G401.6 (cell line): ENCODE data around the gene DDIT3.
"Not testable (repeated sequence)": the region's sequence is repeated elsewhere in the genome, so short reads cannot be mapped to it uniquely, and the experiment has no call there.

Experiments
- FAIRE-seq: peaks from 2 replicates; lab custom pipeline; 2012; peaks lifted over from hg19 to GRCh38; lab: Jason Lieb, UNC

The DDIT3 gene

DNA sequence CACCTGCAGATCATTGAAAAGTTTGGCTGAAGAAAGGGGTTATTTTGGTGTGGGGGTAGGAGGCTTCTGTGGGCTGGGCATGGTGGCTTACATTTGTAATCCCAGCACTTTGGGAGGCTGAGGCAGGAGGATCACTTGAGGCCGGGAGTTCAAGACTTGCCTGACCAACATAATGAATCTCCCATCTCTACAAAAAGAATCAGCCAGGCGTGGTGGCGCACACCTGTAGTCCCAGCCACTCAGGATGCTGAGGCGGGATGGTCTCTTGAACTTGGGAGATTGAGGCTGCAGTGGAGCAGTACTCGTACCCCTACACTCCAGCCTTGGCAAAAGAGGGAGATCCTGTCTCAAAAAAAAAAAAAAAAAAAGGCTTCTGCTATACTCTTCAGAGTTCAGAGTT, 7.0 kb downstream of the DDIT3 start:
- FAIRE-seq, result no peak

DNA sequence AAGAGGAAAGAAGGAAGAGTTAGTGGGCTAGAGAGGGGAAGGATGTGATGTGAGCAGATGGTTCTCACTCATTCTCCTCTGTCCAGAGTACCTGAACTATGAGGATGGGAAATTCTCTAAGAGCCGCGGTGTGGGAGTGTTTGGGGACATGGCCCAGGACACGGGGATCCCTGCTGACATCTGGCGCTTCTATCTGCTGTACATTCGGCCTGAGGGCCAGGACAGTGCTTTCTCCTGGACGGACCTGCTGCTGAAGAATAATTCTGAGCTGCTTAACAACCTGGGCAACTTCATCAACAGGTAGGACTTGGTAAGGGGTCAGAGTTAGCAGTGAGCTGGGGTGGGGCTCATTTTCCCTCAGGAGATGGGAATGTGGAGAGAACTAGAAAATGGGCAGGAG, 7.6 kb downstream of the DDIT3 start:
- no peak for FAIRE-seq

DNA sequence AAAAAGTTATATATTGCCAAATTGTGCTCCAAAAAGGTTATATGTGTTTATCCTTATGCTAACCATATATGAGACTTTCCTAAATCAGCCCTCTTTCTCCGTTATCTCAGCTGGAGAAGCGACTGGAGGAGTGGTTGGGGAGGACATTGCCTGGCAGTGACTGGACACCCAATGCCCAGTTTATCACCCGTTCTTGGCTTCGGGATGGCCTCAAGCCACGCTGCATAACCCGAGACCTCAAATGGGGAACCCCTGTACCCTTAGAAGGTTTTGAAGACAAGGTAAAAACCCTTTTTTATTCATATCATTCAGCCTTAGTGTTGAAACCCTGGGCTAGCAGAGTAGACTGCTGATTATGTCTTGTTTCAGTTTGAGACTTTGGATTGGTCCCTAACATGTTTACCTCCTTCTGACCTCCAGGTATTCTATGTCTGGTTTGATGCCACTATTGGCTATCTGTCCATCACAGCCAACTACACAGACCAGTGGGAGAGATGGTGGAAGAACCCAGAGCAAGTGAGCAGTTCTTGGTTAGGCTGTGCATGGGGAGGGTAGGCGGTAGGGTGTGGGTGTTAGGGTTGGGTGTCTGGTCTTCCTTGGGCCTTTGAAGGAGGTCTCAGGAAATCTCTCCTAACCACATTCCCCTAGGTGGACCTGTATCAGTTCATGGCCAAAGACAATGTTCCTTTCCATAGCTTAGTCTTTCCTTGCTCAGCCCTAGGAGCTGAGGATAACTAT, 8.6 kb downstream of the DDIT3 start:
- no peak for FAIRE-seq

DNA sequence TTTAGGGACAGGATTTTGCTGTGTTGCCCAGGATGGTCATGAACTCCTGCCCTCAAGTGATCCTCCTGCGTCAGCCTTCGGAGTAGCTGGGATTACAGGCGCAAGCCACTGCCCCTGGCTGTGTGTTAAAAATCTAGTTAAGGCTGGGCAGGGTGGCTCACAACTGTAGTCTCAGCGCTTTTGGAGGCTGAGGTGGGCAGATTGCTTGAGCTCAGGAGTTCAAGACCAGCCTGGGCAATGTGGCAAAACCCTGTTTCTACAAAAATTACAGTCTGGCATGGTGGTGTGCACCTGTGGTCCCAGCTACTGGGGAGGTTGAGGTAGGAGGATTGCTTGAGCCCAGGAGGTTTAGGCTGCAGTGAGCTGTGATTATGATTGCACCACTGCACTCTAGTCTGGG, 9.2 kb downstream of the DDIT3 start:
- no peak for FAIRE-seq

DNA sequence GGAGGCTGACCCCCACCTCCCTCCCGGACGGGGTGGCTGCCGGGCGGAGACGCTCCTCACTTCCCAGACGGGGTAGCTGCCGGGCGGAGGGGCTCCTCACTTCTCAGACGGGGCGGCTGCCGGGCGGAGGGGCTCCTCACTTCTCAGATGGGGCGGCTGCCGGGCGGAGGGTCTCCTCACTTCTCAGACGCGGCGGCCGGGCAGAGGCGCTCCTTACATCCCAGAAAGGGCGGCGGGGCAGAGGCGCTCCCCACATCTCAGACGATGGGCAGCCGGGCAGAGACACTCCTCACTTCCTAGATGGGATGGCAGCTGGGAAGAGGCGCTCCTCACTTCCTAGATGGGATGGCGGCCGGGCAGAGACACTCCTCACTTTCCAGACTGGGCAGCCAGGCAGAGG, 12.5 kb downstream of the DDIT3 start:
- not testable (repeated sequence) for FAIRE-seq

DNA sequence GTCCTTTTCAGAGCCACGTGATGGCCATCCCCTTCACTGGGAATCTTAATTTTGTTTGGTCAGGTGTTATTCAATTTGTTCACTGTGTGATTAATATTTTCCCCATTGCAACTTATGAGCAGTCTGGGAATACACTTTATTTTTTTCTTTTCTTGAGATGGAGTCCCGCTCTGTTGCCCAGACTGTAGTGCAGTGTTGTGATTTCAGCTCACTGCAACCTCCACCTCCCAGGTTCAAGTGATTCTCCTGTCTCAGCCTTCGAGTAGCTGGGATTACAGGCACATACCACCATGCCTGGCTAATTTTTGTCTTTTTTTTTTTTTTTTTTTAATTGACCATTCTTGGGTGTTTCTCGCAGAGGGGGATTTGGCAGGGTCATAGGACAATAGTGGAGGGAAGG, 13.8 kb downstream of the DDIT3 start:
- not testable (repeated sequence) for FAIRE-seq

DNA sequence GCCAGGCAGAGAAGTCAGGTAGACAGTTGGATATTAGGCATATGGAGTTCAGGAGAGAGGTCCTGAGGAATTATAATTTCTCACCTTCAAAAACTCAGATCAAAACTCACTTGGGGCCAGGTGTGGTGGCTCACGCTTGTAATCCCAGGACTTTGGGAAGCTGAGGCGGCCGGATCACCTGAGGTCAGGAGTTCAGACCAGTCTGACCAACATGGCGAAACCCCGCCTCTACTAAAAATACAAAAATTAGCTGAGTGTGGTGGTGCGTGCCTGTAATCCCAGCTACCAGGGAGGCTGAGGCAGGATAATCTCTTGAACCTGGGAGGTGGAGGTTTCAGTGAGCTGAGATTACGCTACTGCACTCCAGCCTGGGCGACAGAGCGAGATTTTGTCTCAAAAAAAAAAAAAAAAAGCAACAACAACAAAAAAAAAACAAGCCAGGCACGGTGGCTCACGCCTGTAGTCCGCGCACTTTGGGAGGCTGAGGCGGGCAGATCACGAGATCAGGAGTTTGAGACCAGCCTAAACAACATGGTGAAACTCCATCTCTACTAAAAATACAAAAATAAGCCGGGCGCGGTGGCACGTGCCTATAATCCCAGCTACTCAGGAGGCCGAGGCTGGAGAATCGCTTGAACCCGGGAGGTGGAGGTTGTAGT, 17.9 kb downstream of the DDIT3 start:
- FAIRE-seq, result not testable (repeated sequence)

DNA sequence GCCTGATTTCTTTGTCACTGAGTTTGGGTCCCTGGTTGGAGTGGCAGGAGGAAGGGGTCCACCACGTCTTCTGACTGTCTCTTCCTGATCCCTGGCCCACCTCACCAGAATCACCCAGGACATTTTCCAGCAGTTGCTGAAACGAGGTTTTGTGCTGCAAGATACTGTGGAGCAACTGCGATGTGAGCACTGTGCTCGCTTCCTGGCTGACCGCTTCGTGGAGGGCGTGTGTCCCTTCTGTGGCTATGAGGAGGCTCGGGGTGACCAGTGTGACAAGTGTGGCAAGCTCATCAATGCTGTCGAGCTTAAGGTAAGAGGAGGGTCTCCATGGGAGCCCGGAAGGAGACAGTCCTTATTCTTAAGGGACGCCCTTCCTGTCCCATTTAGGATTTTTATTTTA, 20.1 kb downstream of the DDIT3 start:
- no peak for FAIRE-seq

DNA sequence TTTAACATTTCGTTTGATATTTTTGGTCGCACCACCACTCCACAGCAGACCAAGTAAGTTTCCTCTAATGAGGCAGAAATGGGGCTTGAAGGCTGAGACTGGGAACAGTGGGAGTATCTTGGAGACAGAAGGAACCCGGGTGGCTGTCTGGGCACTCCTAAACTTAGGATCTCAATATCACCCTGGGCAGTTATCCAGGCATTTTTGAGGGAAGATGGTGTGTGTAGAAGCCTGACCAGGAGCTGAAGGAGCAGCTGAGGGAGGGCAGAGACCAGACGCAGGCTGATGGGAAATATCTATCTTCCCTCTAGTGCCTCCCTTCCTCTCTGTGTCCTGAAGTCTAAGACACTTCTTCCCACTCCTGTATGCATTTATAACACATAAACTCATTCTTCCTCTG, 21.7 kb downstream of the DDIT3 start:
- no peak for FAIRE-seq

DNA sequence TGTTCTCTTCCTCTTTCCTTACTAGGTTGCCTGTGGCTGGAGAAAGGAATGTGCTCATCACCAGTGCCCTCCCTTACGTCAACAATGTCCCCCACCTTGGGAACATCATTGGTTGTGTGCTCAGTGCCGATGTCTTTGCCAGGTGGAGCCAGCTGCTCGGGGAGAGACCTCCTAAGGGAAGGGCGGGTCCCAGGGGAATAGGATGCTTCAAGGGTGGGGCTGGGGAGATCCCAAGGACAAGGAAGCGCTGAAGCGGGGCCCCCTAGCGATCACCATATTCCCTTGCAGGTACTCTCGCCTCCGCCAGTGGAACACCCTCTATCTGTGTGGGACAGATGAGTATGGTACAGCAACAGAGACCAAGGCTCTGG, 22.2 kb downstream of the DDIT3 start:
- no peak for FAIRE-seq

DNA sequence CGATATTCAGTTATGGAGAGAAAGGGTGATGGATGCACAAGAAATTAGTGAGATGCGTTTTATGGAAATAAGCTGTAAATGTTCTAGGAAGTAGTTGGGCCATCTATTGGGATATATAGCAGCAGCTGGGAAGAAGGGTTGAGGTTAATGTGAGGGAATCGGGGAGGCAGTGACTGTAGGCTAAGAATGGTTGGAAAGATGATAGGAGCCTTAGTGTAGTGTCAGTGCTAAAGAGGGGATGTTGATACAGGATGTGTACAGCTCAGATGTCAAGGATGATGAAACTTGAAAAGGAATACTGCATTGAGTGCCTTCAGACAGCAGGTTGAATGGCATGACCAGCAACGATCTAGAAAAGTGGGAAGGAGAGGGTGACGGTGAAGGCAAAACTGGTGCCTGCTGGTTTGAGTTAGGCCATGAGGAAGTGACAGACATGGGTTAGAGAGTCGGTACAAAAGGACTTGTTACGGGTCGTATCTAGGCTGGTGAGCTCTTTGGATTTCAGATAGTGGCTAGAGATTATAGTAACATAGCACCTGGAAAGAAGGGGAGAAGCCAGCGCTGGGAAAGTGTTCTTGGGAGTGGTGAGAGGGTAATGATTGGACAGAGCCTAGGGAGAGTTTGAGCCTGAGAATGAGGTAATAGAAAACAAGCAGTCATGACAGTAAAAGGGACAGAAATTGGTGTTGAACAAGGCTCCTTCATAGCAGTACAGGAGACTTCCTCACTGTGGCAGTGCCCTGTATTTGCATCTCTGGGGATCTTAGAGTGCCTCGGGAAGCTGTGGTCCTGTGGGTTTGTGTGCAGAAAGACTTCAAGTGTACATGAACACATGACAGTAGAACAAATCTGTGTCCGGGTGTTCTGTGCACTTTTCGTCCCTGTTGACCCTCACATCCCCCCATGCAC, 22.8 kb downstream of the DDIT3 start:
- FAIRE-seq, result no peak

DNA sequence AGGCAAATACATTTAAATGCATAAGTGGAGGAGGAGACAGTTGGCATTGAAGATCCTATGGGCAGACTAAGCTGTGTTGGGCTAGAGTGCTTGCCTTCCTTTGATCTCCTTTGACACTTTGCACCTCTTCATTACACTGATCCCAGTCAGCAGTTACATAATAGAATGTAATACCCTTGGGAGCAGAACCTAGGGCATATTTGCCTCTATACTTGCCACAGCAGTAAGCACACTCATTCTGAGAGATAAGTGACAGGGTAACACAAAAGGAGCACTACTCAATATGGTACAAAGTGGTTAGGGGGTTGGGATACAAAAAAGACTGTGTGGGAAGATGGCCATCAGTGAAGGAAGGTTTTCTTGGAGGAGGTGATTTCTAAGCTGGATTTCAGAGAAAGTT, 23.5 kb downstream of the DDIT3 start:
- FAIRE-seq, result no peak

DNA sequence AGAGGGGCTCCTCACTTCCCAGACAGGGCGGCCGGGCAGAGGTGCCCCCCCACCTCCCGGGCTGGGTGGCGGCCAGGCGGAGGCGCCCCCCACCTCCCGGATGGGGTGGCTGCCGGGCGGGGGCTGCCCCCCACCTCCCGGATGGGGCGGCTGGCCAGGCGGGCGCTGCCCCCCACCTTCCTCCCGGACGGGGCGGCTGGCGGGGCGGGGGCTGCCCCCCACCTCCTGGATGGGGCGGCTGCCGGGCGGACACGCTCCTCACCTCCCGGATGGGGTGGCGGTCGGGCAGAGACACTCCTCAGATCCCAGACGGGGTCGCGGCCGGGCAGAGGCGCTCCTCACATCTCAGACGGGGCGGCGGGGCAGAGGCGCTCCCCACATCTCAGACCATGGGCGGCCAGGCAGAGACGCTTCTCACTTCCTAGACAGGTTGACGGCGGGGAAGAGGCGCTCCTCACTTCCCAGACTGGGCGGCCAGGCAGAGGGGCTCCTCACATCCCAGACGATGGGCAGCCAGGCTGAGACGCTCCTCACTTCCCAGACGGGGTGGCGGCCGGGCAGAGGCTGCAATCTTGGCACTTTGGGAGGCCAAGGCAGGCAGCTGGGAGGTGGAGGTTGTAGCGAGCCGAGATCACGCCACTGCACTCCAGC, 25.1 kb downstream of the DDIT3 start:
- FAIRE-seq, result not testable (repeated sequence)

DNA sequence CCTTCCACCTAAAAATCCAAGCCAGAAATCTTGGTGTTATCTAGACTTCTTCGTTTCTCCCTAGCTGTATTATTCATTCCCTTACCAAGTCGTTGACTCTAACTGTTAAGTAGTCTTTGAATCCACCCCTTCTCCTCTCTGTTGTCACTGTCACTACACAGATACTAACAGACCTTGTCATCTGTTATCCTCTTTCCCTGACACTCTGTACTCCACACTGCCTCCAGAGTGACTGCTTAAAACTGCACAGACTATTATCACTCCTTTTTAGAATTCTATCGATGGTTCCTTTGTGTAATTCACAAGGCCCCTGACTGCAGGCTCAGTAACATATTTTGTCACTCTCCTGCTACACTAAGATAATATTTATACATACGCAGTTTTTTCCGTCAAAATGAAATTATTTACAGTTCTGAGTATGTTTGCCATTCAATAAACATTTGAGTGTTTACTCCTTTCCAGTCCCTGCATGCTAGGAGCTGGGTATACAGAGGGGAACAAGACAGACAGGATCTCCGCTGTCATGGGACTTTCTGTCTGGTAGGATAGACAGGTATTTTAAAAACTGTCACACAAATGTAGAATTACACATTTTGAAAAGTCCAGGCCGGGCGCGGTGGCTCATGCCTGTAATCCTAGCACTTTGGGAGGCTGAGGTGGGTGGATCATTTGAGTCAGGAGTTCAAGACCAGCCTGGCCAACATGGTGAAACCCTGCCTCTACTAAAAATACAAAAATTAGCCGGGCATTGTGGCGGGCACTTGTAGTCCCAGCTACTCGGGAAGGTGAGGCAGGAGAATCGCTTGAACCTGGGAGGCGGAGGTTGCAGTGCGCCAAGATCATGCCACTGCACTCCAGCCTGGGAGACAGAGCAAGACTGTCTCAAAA, 28.7 kb downstream of the DDIT3 start:
- FAIRE-seq, result peak; percentile 41

DNA sequence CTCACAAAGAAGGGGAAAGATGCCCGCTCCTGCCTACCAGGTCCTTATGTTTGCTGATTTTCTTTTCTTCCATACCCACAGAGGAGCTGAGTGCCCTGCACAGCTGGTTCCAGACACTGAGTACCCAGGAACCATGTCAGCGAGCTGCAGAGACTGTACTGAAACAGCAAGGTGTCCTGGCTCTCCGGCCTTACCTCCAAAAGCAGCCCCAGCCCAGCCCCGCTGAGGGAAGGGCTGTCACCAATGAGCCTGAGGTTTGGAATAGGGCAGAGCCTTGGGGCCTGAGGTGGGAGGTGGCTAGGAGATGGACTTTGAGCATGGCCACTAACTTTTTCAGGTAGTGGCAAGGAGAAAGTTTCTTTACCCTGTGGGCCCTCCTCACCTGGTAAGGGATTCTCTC, 30.2 kb downstream of the DDIT3 start:
- FAIRE-seq, result no peak

DNA sequence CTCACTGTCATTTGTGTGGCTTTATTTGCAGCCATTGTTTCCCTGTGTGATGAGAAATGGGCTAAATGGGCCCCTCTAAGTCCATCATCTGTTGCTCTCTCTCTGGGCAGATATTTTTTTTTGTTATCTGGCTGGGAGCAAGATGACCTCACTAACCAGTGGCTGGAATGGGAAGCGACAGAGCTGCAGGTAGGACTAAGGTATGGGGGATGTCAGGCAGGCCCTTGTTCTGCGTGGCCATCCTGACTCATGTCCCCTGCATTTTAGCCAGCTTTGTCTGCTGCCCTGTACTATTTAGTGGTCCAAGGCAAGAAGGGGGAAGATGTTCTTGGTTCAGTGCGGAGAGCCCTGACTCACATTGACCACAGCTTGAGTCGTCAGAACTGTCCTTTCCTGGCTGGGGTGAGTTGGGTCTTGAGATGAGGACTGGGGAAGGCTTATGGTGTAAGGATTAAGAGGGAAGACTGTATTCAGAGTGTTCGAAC, 31.1 kb downstream of the DDIT3 start:
- no peak for FAIRE-seq

DNA sequence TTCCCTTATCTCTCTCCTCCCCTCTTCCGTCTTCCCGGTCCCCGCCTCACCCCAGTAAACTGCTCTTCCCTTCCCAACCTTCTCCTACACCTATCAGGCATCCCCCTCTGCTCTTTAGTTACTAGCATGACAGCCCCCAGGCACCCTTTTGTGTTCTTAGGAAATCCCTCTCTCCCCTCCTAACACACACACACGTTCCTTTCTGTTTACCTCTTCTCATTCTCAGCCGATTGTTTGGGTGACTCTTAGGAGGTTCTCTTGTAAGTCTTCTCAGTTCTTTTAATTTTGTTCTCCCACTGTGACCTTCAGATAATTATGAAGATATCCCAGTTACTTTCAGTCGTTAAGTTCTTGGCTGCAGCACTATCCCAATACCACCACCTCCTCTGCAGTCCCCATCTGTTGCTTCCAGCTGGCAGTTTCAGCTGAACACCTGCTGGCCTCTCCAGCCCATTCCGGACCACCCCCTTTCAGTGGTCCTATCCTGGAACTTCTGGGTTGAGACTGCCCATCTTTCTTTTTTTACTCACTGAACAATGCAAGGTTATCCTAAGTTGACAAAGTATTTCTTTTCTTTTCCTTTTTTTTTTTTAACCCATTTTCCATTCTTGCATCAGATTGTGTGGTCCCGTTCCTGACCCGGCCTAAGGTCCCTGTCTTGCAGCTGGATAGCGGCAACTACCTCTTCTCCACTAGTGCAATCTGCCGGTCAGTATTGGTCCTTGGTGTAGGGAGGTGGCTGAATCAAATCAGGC, 31.7 kb downstream of the DDIT3 start:
- FAIRE-seq, result no peak

DNA sequence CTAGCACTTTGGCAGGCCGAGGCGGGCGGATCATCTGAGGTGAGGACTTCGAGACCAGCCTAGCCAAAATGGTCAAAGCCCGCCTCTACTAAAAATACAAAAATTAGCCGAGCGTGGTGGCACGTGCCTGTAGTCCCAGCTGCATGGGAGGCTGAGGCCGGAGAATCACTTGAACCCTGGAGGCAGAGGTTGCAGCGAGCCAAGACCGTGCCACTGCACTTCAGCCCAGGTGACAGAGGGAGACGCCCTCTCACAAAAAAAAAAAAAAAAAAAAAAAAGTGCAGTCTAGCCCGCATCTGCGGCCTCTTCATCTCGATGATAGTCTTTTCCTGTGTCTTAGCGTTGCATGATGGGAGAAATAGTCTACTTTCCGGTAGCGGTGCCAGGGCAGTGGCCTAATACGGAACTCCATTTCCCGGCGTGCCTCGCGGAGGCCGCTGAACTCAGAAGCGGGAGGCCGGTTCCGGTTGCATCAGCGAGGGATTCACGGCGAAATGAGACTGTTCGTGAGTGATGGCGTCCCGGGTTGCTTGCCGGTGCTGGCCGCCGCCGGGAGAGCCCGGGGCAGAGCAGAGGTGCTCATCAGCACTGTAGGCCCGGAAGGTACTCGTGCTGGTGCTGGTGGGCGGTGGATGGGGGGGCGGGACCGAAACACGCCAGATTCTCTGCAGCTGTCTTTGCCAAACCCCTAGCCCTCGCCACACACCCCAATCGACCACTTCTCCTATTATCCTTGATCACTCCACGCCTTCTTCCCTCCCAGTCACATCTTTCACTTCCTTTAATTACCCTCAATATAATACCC, 32.5 kb downstream of the DDIT3 start, which contains the start of gene MARS1:
Gene MARS1, plus strand, starts transcription at position 472 of the 805 bp plus-strand sequence. Its CDS starts 23 bp downstream, at position 495.
- peak; percentile 97 for FAIRE-seq

DNA sequence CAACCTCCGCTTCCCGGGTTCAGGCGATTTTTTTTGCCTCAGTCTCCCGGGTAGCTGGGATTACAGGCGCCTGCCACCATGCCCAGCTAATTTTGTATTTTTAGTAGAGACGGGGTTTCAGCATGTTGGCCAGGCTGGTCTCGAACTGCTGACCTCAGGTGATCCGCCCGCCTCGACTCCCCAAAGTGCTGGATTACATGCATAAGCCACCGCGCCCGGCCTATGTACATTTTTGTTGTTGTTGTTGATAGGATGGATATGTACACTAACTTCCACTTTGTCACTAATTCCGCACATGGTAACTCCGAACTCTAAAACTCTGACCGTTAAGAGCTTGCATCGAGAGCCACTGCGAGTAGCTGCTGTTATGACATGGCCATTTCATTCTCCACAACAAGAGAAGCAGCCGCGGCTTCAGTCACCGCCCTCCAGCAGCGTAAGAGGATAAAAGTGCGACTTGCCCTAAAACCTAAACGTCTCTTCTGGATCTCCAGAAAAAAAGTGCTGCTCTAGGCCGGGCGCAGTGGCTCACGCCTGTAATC, 33.2 kb downstream of the DDIT3 start:
- FAIRE-seq, result no peak
